Measurements from ENCODE around the gene DAPK1. TPM values are rescaled to one million over a fixed set of nuclear protein-coding genes. Genes with fewer than 3 reads are reported as not detected.

DAPK1 gene
- 45.0 and 57.3 TPM in 2 replicates for polyA plus RNA-seq
- 90.8 and 92.6 TPM in 2 replicates for polyA minus RNA-seq

DNA sequence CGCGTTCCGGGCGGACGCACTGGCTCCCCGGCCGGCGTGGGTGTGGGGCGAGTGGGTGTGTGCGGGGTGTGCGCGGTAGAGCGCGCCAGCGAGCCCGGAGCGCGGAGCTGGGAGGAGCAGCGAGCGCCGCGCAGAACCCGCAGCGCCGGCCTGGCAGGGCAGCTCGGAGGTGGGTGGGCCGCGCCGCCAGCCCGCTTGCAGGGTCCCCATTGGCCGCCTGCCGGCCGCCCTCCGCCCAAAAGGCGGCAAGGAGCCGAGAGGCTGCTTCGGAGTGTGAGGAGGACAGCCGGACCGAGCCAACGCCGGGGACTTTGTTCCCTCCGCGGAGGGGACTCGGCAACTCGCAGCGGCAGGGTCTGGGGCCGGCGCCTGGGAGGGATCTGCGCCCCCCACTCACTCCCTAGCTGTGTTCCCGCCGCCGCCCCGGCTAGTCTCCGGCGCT, at the start of gene DAPK1:
DAPK1 (plus strand) TSS at position 264 of the 442 bp plus-strand sequence. CDS start 1,211 bp downstream, outside the sequence.
- Histone ChIP-seq H3K27ac (ENCODE audit: low read length) (peak within 1 kb of the TSS; percentile 87), H3K9me3 (ENCODE audit: low read length) (no peaks in the 10 kb centered on the region), H2AFZ (ENCODE audit: low read depth, low read length) (peak within 1 kb of the TSS; percentile 89), H3K4me2 (ENCODE audit: low read length) (peak within 1 kb of the TSS; percentile 99), H3K79me2 (replicated peaks; ENCODE audit: insufficient read depth, low read length) (peaks cover 40% of the 10 kb centered on the region), H3K36me3 (ENCODE audit: insufficient read depth, low read length) (no peaks in the 10 kb centered on the region), H3K9ac (ENCODE audit: low read length) (peak within 1 kb of the TSS; percentile 95), H3K4me3 (ENCODE audit: low read length) (peak within 1 kb of the TSS; percentile 97), H4K20me1 (ENCODE audit: insufficient read depth) (no peaks in the 10 kb centered on the region), H3K9me2 (ENCODE audit: insufficient read depth, low read length) (no peaks in the 10 kb centered on the region), H3K27me3 (ENCODE audit: insufficient read depth, low read depth, low read length) (no peaks in the 10 kb centered on the region), H3F3A (ENCODE audit: insufficient read depth, low read length, poor library complexity, severe bottlenecking) (peaks cover 5% of the 10 kb centered on the region)
- TF ChIP-seq EP300 (conservative IDR thresholded peaks at IDR 0.05; ENCODE audit: poor library complexity, severe bottlenecking) (peak; percentile 38), POLR2AphosphoS5 (IDR thresholded peaks at IDR 0.05) (peak; percentile 90), SMC3 (conservative IDR thresholded peaks at IDR 0.05; ENCODE audit: poor library complexity) (peak; percentile 67), RAD21 (conservative IDR thresholded peaks at IDR 0.05) (peak; percentile 52), MXI1 (conservative IDR thresholded peaks at IDR 0.05; ENCODE audit: poor library complexity, severe bottlenecking) (peak; percentile 61), TAF1 (IDR thresholded peaks at IDR 0.05; ENCODE audit: low read depth) (no peak)
- TF ChIP-seq, protein P1, sequence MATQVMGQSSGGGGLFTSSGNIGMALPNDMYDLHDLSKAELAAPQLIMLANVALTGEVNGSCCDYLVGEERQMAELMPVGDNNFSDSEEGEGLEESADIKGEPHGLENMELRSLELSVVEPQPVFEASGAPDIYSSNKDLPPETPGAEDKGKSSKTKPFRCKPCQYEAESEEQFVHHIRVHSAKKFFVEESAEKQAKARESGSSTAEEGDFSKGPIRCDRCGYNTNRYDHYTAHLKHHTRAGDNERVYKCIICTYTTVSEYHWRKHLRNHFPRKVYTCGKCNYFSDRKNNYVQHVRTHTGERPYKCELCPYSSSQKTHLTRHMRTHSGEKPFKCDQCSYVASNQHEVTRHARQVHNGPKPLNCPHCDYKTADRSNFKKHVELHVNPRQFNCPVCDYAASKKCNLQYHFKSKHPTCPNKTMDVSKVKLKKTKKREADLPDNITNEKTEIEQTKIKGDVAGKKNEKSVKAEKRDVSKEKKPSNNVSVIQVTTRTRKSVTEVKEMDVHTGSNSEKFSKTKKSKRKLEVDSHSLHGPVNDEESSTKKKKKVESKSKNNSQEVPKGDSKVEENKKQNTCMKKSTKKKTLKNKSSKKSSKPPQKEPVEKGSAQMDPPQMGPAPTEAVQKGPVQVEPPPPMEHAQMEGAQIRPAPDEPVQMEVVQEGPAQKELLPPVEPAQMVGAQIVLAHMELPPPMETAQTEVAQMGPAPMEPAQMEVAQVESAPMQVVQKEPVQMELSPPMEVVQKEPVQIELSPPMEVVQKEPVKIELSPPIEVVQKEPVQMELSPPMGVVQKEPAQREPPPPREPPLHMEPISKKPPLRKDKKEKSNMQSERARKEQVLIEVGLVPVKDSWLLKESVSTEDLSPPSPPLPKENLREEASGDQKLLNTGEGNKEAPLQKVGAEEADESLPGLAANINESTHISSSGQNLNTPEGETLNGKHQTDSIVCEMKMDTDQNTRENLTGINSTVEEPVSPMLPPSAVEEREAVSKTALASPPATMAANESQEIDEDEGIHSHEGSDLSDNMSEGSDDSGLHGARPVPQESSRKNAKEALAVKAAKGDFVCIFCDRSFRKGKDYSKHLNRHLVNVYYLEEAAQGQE (IDR thresholded peaks at IDR 0.05; ENCODE audit: borderline replicate concordance) = no peak
- TF ChIP-seq, protein P2, sequence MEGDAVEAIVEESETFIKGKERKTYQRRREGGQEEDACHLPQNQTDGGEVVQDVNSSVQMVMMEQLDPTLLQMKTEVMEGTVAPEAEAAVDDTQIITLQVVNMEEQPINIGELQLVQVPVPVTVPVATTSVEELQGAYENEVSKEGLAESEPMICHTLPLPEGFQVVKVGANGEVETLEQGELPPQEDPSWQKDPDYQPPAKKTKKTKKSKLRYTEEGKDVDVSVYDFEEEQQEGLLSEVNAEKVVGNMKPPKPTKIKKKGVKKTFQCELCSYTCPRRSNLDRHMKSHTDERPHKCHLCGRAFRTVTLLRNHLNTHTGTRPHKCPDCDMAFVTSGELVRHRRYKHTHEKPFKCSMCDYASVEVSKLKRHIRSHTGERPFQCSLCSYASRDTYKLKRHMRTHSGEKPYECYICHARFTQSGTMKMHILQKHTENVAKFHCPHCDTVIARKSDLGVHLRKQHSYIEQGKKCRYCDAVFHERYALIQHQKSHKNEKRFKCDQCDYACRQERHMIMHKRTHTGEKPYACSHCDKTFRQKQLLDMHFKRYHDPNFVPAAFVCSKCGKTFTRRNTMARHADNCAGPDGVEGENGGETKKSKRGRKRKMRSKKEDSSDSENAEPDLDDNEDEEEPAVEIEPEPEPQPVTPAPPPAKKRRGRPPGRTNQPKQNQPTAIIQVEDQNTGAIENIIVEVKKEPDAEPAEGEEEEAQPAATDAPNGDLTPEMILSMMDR (IDR thresholded peaks at IDR 0.05; ENCODE audit: poor library complexity, severe bottlenecking) = peak; percentile 73

DNA sequence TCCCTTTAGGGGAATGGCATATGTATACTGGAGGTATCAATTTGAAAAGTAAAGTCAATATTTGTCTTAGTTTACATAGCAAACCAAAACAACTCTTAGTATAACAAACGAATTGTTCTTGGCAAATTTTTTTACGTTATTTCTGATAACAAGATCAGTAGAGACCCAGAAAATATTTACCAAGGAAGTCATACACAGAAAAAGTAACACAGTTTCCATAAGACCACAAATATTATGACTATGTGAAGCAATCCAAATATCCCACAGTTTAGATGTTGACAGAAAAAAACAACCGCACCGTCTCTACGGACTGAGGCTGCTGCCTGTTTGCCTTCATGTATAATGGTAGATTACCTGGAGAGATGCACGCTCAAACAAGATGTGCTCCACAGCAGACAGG, 46.5 kb upstream of the DAPK1 start:
- Histone ChIP-seq H4K20me1 (ENCODE audit: insufficient read depth) (no peaks in the 10 kb centered on the region), H3K36me3 (ENCODE audit: insufficient read depth, low read length) (no peaks in the 10 kb centered on the region), H3F3A (ENCODE audit: insufficient read depth, low read length, poor library complexity, severe bottlenecking) (no peaks in the 10 kb centered on the region), H3K9me2 (ENCODE audit: insufficient read depth, low read length) (no peaks in the 10 kb centered on the region), H3K27me3 (ENCODE audit: insufficient read depth, low read depth, low read length) (no peaks in the 10 kb centered on the region), H3K79me2 (replicated peaks; ENCODE audit: insufficient read depth, low read length) (no peaks in the 10 kb centered on the region), H3K9me3 (ENCODE audit: low read length) (no peaks in the 10 kb centered on the region), H3K9ac (ENCODE audit: low read length) (no peak overlapping the region), H3K27ac (ENCODE audit: low read length) (no peak overlapping the region), H3K4me3 (ENCODE audit: low read length) (no peak overlapping the region), H3K4me2 (ENCODE audit: low read length) (no peak overlapping the region), H2AFZ (ENCODE audit: low read depth, low read length) (no peak overlapping the region)
- no peak for TF ChIP-seq TAF1 (IDR thresholded peaks at IDR 0.05; ENCODE audit: low read depth)
- TF ChIP-seq MXI1 (conservative IDR thresholded peaks at IDR 0.05; ENCODE audit: poor library complexity, severe bottlenecking) = no peak
- no peak for TF ChIP-seq EP300 (conservative IDR thresholded peaks at IDR 0.05; ENCODE audit: poor library complexity, severe bottlenecking)
- TF ChIP-seq RAD21 (conservative IDR thresholded peaks at IDR 0.05) = no peak
- TF ChIP-seq, protein P1 (IDR thresholded peaks at IDR 0.05; ENCODE audit: borderline replicate concordance) = no peak
- TF ChIP-seq, protein P2 (IDR thresholded peaks at IDR 0.05; ENCODE audit: poor library complexity, severe bottlenecking) = no peak
- TF ChIP-seq POLR2AphosphoS5 (IDR thresholded peaks at IDR 0.05) = no peak
- no peak for TF ChIP-seq EZH2 (IDR thresholded peaks at IDR 0.05; ENCODE audit: borderline replicate concordance, insufficient read depth, low read length, poor library complexity, severe bottlenecking)
- TF ChIP-seq SMC3 (conservative IDR thresholded peaks at IDR 0.05; ENCODE audit: poor library complexity) = no peak
